BLaER1 (cell line): ENCODE results near the gene TOR4A.

Source experiments
- H3K27ac ChIP-seq: shearing (Covaris generic); formaldehyde crosslinking; 2 replicates; pipeline ENCODE4 v1.8.1; 2022
- H3K27me3 ChIP-seq: shearing (Covaris generic); formaldehyde crosslinking; 2 replicates; pipeline ENCODE4 v1.8.1; 2022
- H3K36me3 ChIP-seq: shearing (Covaris generic); formaldehyde crosslinking; 2 replicates; pipeline ENCODE4 v1.8.1; 2022
- H3K4me1 ChIP-seq: shearing (Covaris generic); formaldehyde crosslinking; 2 replicates; pipeline ENCODE4 v1.8.1; 2022
- H3K4me2 ChIP-seq: shearing (Covaris generic); formaldehyde crosslinking; 2 replicates; pipeline ENCODE4 v1.8.1; 2022
- H3K4me3 ChIP-seq: shearing (Covaris generic); formaldehyde crosslinking; 2 replicates; pipeline ENCODE4 v1.8.1; 2022
- H3K9ac ChIP-seq: shearing (Covaris generic); formaldehyde crosslinking; 2 replicates; pipeline ENCODE4 v1.8.1; 2022
- H3K9me3 ChIP-seq: shearing (Covaris generic); formaldehyde crosslinking; 2 replicates; pipeline ENCODE4 v1.8.1; 2022
- H4K20me1 ChIP-seq: shearing (Covaris generic); formaldehyde crosslinking; 2 replicates; pipeline ENCODE4 v1.8.1; 2022
- Cebpa-rat ChIP-seq: shearing (Covaris generic); IDR thresholded peaks from 2 replicates; pipeline ENCODE4 v1.8.1; 2022

The TOR4A gene

DNA sequence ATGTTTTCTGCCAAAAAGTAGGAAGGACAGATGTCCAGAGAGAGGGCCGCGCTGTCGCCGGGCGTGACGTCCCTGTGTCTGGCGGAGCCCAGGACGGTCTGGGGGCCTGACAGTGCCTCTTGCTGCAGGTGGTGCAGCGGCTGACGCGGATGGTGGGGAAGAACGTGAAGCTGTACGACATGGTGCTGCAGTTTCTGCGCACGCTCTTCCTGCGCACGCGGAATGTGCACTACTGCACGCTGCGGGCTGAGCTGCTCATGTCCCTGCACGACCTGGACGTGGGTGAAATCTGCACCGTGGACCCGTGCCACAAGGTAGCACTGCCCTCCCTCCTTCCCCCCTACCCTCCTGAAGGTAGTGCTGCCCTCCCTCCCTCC is 14.6 kb upstream of the TOR4A start:
- Histone ChIP-seq H4K20me1 (peaks cover 9% of the 10 kb centered on the region; the same call in 1 of the 2 replicates), H3K4me3 (no peak overlapping the region), H3K9me3 (no peaks in the 10 kb centered on the region), H3K9ac (no peak overlapping the region), H3K27ac (no peak overlapping the region), H3K4me1 (peaks cover 24% of the 10 kb centered on the region), H3K36me3 (peaks cover 87% of the 10 kb centered on the region), H3K4me2 (no peak overlapping the region), H3K27me3 (no peaks in the 10 kb centered on the region)
- TF ChIP-seq Cebpa-rat: no peak

DNA sequence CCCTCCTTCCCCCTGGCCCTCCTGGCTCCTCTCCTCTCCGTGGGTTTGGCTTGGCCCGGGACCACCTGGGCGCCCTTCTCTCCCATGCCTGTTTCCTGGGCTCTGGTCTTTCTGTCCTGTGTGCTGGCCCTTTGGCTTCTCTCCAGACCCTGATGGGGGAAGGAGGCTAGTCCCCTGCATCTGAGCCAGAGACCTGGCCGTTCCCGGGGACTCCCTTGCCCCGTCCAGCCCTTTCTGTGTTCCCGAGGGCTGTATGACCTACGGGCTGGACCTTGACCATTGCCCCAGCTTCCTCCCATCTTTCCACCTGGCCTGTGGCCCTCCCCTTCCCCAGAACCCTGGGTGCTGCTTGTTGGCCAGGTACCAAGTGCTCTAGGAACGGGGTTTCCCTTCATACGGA is 14.0 kb upstream of the TOR4A start:
- no peak for TF ChIP-seq Cebpa-rat
- Histone ChIP-seq H4K20me1 (peaks cover 9% of the 10 kb centered on the region; the same call in 1 of the 2 replicates), H3K4me1 (peaks cover 24% of the 10 kb centered on the region), H3K27me3 (no peaks in the 10 kb centered on the region), H3K4me2 (no peak overlapping the region), H3K9me3 (no peaks in the 10 kb centered on the region), H3K36me3 (peaks cover 87% of the 10 kb centered on the region), H3K4me3 (no peak overlapping the region), H3K27ac (no peak overlapping the region), H3K9ac (no peak overlapping the region)

DNA sequence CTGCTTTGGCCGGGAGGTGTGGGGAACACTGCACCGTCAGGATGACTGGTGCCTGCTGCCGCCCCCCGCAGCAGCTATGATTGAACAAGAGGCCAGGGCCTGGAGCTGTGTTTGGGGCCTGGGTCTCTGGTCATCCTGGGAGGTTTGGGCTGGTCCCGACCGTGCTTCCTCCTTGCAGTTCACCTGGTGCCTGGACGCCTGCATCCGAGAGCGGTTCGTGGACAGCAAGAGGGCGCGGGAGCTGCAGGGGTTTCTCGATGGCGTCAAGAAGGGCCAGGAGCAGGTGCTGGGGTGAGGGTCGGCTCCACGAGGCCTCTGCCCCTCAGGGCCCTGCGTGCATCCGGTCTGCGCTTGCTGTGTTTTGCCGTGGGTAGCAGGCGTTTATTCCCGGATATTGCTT is 13.5 kb upstream of the TOR4A start:
- Histone ChIP-seq H3K4me1 (peaks cover 26% of the 10 kb centered on the region), H3K9me3 (no peaks in the 10 kb centered on the region), H3K4me3 (no peak overlapping the region), H3K27ac (no peak overlapping the region), H3K9ac (no peak overlapping the region), H3K27me3 (no peaks in the 10 kb centered on the region), H3K36me3 (peaks cover 87% of the 10 kb centered on the region), H3K4me2 (no peak overlapping the region), H4K20me1 (peaks cover 8% of the 10 kb centered on the region; the same call in 1 of the 2 replicates)
- TF ChIP-seq Cebpa-rat: no peak

DNA sequence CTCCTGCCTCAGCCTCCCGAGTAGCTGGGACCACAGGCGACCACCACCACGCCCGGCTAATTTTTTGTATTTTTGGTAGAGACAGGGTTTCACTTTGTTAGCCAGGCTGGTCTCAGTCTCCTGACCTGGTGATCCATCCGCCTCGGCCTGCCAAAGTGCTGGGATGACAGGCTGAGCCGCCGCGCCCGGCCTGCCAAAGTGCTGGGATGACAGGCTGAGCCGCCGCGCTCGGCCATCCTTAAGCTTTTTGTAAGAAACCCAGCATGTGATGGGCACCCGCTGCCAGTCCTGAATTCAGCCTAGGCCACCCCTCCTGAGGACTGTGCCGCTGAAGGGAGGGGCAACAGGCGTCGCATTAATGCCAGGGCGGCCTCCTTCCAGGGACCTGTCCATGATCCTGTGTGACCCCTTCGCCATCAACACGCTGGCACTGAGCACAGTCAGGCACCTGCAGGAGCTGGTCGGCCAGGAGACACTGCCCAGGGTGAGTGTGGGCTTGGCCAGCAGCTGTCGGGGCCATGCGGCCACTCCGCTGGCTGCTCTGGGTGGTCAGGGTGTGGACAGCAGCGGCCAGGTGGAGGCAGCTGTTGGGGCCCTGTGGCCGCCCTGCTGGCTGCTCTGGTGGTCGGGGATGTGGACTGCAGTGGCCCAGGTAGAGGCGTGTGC is 11.9 kb upstream of the TOR4A start:
- Histone ChIP-seq H3K4me2 (no peak overlapping the region), H3K9ac (no peak overlapping the region), H3K9me3 (no peaks in the 10 kb centered on the region), H3K4me3 (no peak overlapping the region), H3K27me3 (no peaks in the 10 kb centered on the region), H3K4me1 (peaks cover 38% of the 10 kb centered on the region), H3K27ac (no peak overlapping the region), H3K36me3 (peaks cover 90% of the 10 kb centered on the region), H4K20me1 (peaks cover 8% of the 10 kb centered on the region; the same call in 1 of the 2 replicates)
- TF ChIP-seq Cebpa-rat: no peak

DNA sequence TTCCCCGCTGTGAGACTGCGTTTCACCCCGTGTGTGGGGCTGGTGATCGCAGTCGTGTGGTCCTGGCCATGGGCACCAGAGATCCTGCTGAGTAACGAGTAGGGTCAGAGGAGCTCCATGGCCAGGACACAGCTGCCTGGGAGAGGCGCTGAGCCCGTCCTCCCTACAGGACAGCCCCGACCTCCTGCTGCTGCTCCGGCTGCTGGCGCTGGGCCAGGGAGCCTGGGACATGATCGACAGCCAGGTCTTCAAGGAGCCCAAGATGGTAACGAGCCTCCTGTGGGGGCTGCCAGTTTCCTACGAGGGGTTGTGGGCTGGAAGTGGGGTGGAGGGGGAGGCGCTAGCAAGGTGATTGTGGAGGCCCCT is 11.4 kb upstream of the TOR4A start:
- Histone ChIP-seq H3K9me3 (no peaks in the 10 kb centered on the region), H3K27me3 (no peaks in the 10 kb centered on the region), H4K20me1 (peaks cover 13% of the 10 kb centered on the region; the same call in 1 of the 2 replicates), H3K27ac (no peak overlapping the region), H3K4me1 (peaks cover 43% of the 10 kb centered on the region), H3K9ac (no peak overlapping the region), H3K4me3 (no peak overlapping the region), H3K4me2 (no peak overlapping the region), H3K36me3 (peaks cover 85% of the 10 kb centered on the region)
- no peak for TF ChIP-seq Cebpa-rat

DNA sequence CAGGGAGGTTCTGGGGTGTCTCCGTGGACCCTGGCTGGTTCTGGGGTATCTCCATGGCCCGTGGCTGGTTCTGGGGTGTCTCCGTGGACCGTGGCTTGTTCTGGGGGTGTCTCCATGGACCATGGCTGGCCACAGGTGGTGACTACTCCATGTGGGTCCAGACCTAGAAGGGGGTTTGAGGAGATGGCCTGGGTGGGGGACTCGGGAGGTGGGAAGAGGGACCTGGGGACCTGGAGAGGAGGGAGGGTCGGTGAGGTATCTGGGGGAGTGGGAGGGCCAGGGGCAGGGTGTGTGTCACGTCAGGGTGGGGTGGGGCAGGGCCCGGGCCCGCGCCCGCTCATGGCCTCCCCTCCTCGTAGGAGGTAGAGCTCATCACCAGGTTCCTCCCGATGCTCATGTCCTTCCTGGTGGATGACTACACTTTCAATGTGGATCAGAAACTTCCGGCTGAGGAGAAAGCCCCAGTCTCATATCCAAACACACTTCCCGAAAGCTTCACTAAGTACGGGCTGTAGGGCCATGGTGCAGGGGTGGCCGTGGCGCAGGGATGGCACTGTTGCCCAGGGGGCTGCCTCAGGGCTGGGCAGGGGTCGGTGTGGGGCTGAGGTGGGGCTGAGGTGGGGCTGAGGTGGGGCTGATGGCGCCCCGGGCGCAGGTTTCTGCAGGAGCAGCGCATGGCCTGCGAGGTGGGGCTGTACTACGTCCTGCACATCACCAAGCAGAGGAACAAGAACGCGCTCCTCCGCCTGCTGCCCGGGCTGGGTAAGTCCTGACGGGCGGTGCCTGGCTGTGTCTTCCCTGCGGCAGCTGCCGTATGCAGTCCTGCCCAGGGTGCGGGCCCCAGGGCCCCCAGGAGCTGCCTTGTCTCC is 10.7 kb upstream of the TOR4A start:
- Histone ChIP-seq H3K36me3 (peaks cover 78% of the 10 kb centered on the region), H3K27me3 (no peaks in the 10 kb centered on the region), H3K4me1 (peaks cover 49% of the 10 kb centered on the region), H3K9ac (no peak overlapping the region), H3K4me2 (peak overlapping the region; percentile 92; the same call in 1 of the 2 replicates), H4K20me1 (peaks cover 14% of the 10 kb centered on the region; the same call in 1 of the 2 replicates), H3K9me3 (no peaks in the 10 kb centered on the region), H3K4me3 (no peak overlapping the region), H3K27ac (no peak overlapping the region)
- TF ChIP-seq Cebpa-rat: no peak

DNA sequence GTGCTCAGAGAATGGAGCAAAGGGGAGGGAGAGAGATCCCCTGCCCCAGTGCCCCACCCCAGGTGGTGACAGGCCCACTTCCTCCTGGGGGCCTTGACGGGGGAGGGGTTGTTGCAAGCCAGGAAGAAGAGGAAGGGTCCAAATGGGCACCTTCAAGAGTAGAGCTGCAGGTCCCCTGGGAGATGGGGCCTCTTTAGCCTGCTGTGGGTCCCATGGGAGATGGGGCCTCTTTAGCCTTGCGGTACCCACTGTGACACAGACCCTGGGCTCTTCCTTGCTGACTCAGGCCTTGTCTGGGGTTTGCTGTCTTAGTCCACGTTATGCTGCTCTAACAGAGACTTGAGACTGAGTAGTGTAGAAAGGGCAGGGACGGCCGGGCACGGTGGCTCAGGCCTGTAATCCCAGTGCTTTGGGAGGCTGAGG is 9.6 kb upstream of the TOR4A start:
- Histone ChIP-seq H4K20me1 (peaks cover 18% of the 10 kb centered on the region; the same call in 1 of the 2 replicates), H3K36me3 (peaks cover 78% of the 10 kb centered on the region), H3K9ac (0 out of 2 replicates have a peak overlapping the region, but pooled peaks have one; percentile 1), H3K4me2 (peak overlapping the region; percentile 92), H3K27ac (peak overlapping the region; percentile 47), H3K27me3 (no peaks in the 10 kb centered on the region), H3K4me3 (no peak overlapping the region), H3K9me3 (no peaks in the 10 kb centered on the region), H3K4me1 (peaks cover 60% of the 10 kb centered on the region)
- no peak for TF ChIP-seq Cebpa-rat

DNA sequence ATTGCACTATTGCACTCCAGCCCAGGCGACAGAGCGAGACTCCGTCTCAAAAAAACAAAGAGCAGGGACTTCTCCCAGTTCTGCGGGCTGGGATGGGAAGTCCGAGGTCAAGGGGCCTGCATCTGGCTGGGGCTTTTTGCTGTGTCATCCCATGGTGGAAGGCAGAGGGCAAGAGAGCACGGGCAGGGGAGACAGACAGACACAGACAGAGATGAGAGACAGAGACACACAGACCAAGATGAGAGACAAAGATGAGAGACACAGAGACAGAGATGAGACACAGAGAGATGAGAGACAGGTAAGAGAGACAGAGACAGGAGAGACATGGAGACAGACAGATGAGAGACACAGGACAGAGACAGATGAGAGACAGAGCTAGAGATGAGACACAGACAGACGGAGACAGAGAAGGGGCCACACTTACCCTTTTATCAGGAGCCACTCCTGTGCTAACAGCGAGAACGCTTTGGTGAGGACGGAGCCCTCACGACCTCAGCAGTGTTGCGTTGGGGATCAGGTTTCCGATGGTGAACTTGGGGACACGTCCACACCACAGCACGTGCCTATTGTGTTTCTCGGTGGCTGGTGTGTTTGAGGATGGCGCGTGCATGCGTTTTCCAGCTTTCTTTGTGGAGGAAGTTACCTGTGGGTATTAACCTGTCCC is 8.9 kb upstream of the TOR4A start:
- no peak for TF ChIP-seq Cebpa-rat
- Histone ChIP-seq H3K4me3 (peak overlapping the region; percentile 4; the same call in 1 of the 2 replicates), H4K20me1 (peaks cover 17% of the 10 kb centered on the region; the same call in 1 of the 2 replicates), H3K27me3 (no peaks in the 10 kb centered on the region), H3K9me3 (no peaks in the 10 kb centered on the region), H3K4me1 (peaks cover 67% of the 10 kb centered on the region), H3K9ac (peak overlapping the region; percentile 54; the same call in 1 of the 2 replicates), H3K27ac (peak overlapping the region; percentile 47), H3K36me3 (peaks cover 79% of the 10 kb centered on the region), H3K4me2 (peak overlapping the region; percentile 92)

DNA sequence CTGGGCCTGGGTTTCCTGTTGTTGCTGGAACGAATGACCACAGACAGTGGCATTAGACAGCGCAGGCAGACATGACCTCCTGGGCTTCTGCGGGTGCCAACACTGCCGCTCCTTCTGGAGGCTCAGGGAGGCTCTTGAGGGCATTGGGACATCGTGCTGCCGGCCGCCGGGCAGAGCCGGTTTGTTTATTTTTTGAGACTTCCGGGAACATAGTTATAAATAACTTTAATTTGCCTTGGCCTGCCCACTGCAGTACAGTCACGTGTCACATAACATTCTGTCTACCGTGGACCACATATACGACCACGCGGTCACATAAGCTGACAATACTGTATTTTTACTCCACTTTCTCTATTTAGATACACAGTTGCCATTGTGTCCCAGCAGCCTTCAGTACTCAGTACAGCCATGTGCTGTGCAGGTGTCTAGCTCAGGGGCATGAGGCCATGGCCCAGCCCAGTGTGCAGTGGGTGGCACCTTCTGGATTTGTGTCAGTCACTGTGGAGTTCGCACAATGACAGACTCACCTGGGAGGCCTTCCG is 8.2 kb upstream of the TOR4A start:
- peaks cover 73% of the 10 kb centered on the region for H3K36me3 ChIP-seq
- H3K4me2 ChIP-seq: peak overlapping the region; percentile 92
- H3K27me3 ChIP-seq: no peaks in the 10 kb centered on the region
- H4K20me1 ChIP-seq: peaks cover 17% of the 10 kb centered on the region; the same call in 1 of the 2 replicates
- peak overlapping the region; percentile 4; the same call in 1 of the 2 replicates for H3K4me3 ChIP-seq
- H3K4me1 ChIP-seq: peaks cover 73% of the 10 kb centered on the region
- H3K9me3 ChIP-seq: no peaks in the 10 kb centered on the region
- peak overlapping the region; percentile 47; the same call in 1 of the 2 replicates for H3K27ac ChIP-seq
- no peak for TF ChIP-seq Cebpa-rat
- H3K9ac ChIP-seq: peak overlapping the region; percentile 54; the same call in 1 of the 2 replicates
